Fibroblast of lung (primary cell): ENCODE results near the gene TIAM2. TPM values are rescaled to one million over a fixed set of nuclear protein-coding genes. Genes with fewer than 3 reads are reported as not detected.

ENCODE experiments used
- DNase-seq, 2 donors: peaks; one replicate each; pipeline versions ENCODE4 v3.0.0 to v3.0.0-alpha.2; 2010; ENCODE audit warnings: low read depth in 2 of 2
- H2AFZ ChIP-seq: 2 replicates; pipeline ENCODE4 v1.5.1; 2012; ENCODE audit warnings: low read length, control low read depth, inconsistent platforms
- H3K27ac ChIP-seq: 2 replicates; pipeline ENCODE4 v1.5.1; 2011; ENCODE audit warnings: low read length, control low read depth; ENCODE audit not compliant: insufficient read depth
- H3K27me3 ChIP-seq: 2 replicates; pipeline ENCODE4 v1.5.1; 2011; ENCODE audit warnings: mild to moderate bottlenecking, low read length; ENCODE audit not compliant: control insufficient read depth, insufficient read depth
- H3K36me3 ChIP-seq: 2 replicates; pipeline ENCODE4 v1.5.1; 2011; ENCODE audit warnings: low read length; ENCODE audit not compliant: control insufficient read depth, insufficient read depth
- H3K4me1 ChIP-seq: 2 replicates; pipeline ENCODE4 v1.5.1; 2011; ENCODE audit warnings: low read length; ENCODE audit not compliant: control insufficient read depth, insufficient read depth; ENCODE audit errors: extremely low read depth
- H3K4me2 ChIP-seq: 2 replicates; pipeline ENCODE4 v1.5.1; 2011; ENCODE audit warnings: low read length, control low read depth; ENCODE audit not compliant: insufficient read depth; ENCODE audit errors: extremely low read depth
- H3K4me3 ChIP-seq, 4 experiments: fragments of 200-600 bp in 1 of 4; sonication (generic) in 1 of 4; replicated peaks in 1 of 4; 2 replicates each; pipeline ENCODE4 v1.5.1; 2011 to 2016; ENCODE audit warnings: low read length in 4 of 4, low read depth in 3 of 4, mild to moderate bottlenecking in 3 of 4, control low read depth in 2 of 4, inconsistent platforms in 1 of 4, mixed read lengths in 1 of 4; ENCODE audit not compliant: insufficient read depth in 1 of 4; ENCODE audit errors: control extremely low read depth in 1 of 4
- H3K79me2 ChIP-seq: 2 replicates; pipeline ENCODE4 v1.5.1; 2012; ENCODE audit warnings: mild to moderate bottlenecking, low read length, inconsistent platforms; ENCODE audit not compliant: control insufficient read depth, insufficient read depth
- H3K9ac ChIP-seq: 2 replicates; pipeline ENCODE4 v1.5.1; 2011; ENCODE audit warnings: mild to moderate bottlenecking, low read length, control low read depth; ENCODE audit not compliant: insufficient read depth
- H3K9me3 ChIP-seq: 2 replicates; pipeline ENCODE4 v1.5.1; 2012; ENCODE audit warnings: low read depth, low read length; ENCODE audit not compliant: control insufficient read depth, insufficient read depth
- H4K20me1 ChIP-seq: 2 replicates; pipeline ENCODE4 v1.5.1; 2011; ENCODE audit warnings: low read length; ENCODE audit not compliant: control insufficient read depth, insufficient read depth; ENCODE audit errors: extremely low read depth
- EZH2 ChIP-seq: IDR thresholded peaks from 2 replicates; pipeline ENCODE4 v1.5.1; 2012; ENCODE audit warnings: low read length, control low read depth, mild to moderate bottlenecking; ENCODE audit errors: missing control alignments
- polyA plus RNA-seq, 2 donors: library from polyadenylated mRNA; depleted of rRNA in 1 of 2; stranded (reverse) in 1 of 2; unstranded in 1 of 2; fragments of >200 nt; gene quantifications; 2 replicates each; pipeline ENCODE4 v1.2.1, GENCODE V29; 2011 to 2012; ENCODE audit warnings: missing spikeins in 1 of 2
- total RNA-seq: library from RNA; depleted of rRNA; stranded (reverse); fragments of >200 nt; gene quantifications from 2 replicates; pipeline ENCODE4 v1.2.1, GENCODE V29; 2014
- TF ChIP-seq, protein P1 (sequence below), 2 donors: IDR thresholded peaks in 1 of 2; conservative IDR thresholded peaks in 1 of 2; 1 replicate in 1 of 2; 2 replicates in 1 of 2; pipeline ENCODE4 v1.5.1; 2011 to 2012; ENCODE audit warnings: low read length in 2 of 2, control low read depth in 1 of 2, inconsistent platforms in 1 of 2, low read depth in 1 of 2, mild to moderate bottlenecking in 1 of 2

TIAM2 gene
- total and polyA plus RNA-seq, 2 donors (not counting 1 experiment from before 2014, with no cell fraction given), result 6.2 to 11.2 TPM

DNA sequence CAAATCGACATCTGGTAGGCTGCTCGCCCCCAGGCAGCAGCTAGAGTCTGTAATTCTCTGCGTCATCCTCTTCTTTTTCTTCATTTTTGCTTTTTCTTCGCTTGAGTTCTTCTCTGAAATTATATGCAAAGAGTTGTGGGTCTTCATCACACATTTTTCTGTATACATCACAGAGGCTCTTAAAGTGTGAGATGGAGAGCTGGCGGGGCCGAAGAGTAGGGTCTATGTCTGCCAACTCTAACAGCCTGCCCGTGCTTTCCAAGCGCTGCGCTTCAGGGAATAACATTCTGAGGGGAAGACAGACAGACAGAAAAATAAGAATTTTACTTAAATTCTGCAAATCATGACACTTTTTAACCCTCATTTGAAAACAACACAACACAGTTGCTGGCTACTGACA, 262.7 kb downstream of the TIAM2 start:
- H3K36me3 ChIP-seq, result peaks cover 16% of the 10 kb centered on the region
- H3K79me2 ChIP-seq, result no peaks in the 10 kb centered on the region
- no peak for DNase-seq

DNA sequence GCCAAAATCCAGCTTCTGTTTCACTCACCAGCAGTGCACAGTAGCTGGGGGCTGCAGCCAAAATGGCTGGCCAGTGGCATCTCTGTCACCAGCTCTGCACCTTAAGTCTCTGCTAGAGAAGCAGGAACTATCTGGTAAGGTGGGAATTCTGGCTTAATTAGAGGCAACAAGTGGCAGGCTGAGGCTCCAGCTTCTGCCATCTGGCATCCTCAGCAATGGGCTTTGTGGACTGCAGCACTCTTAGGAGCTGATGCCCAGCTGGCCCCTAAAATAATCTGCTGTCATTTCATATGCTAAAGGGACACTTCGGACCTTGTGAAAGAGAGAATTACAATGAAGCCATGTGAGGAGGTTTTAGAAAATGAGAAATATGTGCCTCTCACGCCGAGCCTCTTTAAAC, 264.1 kb downstream of the TIAM2 start:
- Histone ChIP-seq H3K4me1 (no peaks in the 10 kb centered on the region), H2AFZ (no peak overlapping the region), H3K4me2 (no peak overlapping the region), H3K36me3 (peaks cover 13% of the 10 kb centered on the region), H3K9me3 (no peaks in the 10 kb centered on the region), H3K79me2 (no peaks in the 10 kb centered on the region), H3K27ac (no peak overlapping the region), H3K4me3 (no peak overlapping the region), H4K20me1 (no peaks in the 10 kb centered on the region), H3K27me3 (no peaks in the 10 kb centered on the region), H3K9ac (no peak overlapping the region)
- TF ChIP-seq EZH2, result no peak
- TF ChIP-seq, protein P1, sequence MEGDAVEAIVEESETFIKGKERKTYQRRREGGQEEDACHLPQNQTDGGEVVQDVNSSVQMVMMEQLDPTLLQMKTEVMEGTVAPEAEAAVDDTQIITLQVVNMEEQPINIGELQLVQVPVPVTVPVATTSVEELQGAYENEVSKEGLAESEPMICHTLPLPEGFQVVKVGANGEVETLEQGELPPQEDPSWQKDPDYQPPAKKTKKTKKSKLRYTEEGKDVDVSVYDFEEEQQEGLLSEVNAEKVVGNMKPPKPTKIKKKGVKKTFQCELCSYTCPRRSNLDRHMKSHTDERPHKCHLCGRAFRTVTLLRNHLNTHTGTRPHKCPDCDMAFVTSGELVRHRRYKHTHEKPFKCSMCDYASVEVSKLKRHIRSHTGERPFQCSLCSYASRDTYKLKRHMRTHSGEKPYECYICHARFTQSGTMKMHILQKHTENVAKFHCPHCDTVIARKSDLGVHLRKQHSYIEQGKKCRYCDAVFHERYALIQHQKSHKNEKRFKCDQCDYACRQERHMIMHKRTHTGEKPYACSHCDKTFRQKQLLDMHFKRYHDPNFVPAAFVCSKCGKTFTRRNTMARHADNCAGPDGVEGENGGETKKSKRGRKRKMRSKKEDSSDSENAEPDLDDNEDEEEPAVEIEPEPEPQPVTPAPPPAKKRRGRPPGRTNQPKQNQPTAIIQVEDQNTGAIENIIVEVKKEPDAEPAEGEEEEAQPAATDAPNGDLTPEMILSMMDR (conservative IDR thresholded peaks at IDR 0.05 in 1 of 2, IDR thresholded peaks at IDR 0.05 in 1 of 2; ENCODE audit: low read depth in 1 of 2, low read length in 2 of 2), result no peak
- DNase-seq, result no peak

More for the DNA sequence above, 262.7 kb downstream of the TIAM2 start:
- Histone ChIP-seq H3K4me2 (no peak overlapping the region), H3K9ac (no peak overlapping the region), H3K27me3 (no peaks in the 10 kb centered on the region), H3K27ac (no peak overlapping the region), H3K4me1 (no peaks in the 10 kb centered on the region), H2AFZ (no peak overlapping the region), H3K9me3 (no peaks in the 10 kb centered on the region), H4K20me1 (no peaks in the 10 kb centered on the region), H3K4me3 (no peak overlapping the region)
- TF ChIP-seq EZH2, result no peak

DNA sequence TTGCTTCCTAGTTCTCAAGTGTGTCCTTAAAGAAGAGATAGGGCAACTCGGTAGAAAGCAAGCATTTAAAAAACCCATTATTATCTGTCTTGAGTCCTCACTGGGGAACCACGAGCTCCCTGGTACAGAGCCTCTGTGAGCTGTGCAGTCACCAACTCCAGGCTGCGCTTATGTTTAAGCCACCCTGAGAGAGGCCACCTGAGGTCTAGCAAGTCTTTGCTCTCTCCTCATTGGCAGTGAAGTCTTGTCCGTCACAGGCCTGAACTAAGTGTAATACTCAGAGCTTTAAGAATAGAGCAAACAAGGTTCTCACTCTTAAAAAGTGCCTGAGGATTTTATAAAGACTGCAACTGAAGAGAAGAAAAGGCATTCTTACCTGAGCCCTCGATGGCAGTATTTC, 264.8 kb downstream of the TIAM2 start:
- no peaks in the 10 kb centered on the region for H3K79me2 ChIP-seq
- H2AFZ ChIP-seq, result no peak overlapping the region
- H3K4me2 ChIP-seq, result no peak overlapping the region
- peaks cover 10% of the 10 kb centered on the region for H3K36me3 ChIP-seq
- H3K27ac ChIP-seq, result no peak overlapping the region
- TF ChIP-seq, protein P1 (conservative IDR thresholded peaks at IDR 0.05 in 1 of 2, IDR thresholded peaks at IDR 0.05 in 1 of 2; ENCODE audit: low read depth in 1 of 2, low read length in 2 of 2), result no peak
- no peak for TF ChIP-seq EZH2
- H4K20me1 ChIP-seq, result no peaks in the 10 kb centered on the region
- H3K27me3 ChIP-seq, result no peaks in the 10 kb centered on the region
- no peak for DNase-seq
- no peak overlapping the region for H3K9ac ChIP-seq
- no peak overlapping the region for H3K4me3 ChIP-seq
- H3K4me1 ChIP-seq, result peaks cover under 1% of the 10 kb centered on the region
- no peaks in the 10 kb centered on the region for H3K9me3 ChIP-seq
